Measurements from ENCODE around the gene KLRF1. TPM values are rescaled to one million over a fixed set of nuclear protein-coding genes. Genes with fewer than 3 reads are reported as not detected.
"Not testable (repeated sequence)": the region's sequence is repeated elsewhere in the genome, so short reads cannot be mapped to it uniquely, and the experiment has no call there.

Gene KLRF1
- total RNA-seq, 2 experiments from 2014 or later, result 0.38 to 0.48 TPM

DNA sequence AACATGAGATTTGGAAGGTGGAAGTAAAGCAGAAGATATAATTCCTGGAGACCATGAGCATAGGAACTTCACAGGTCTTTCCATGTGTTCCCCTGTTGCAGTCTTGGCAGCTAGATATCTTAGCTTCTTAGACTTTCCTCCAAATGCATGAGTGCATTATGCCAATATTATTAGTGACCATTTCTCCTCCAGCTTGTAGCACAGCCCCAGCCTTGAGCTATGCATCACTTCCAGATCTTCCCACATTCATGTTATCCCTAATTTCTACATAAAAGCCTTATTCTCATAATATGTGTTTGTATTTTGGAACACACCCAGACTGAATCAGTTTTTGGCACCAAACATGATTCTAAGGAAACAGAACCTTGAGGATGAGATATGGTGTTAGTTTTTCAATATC, 30.9 kb downstream of the KLRF1 start:
- H3K27me3 Mint-ChIP-seq, result no peaks in the 10 kb centered on the region
- ChIA-PET POLR2A (interaction anchor here (1.2 kb wide), 1 partner anchor 11 kb away, joined by 7 read pairs; the partner anchor contains the start of gene CLEC2B), CTCF (no interaction called here)
- peaks cover 7% of the 10 kb centered on the region for H3K9me3 Mint-ChIP-seq
- no peak overlapping the region for H3K4me3 Mint-ChIP-seq
- H3K4me1 Mint-ChIP-seq, result peaks cover 12% of the 10 kb centered on the region
- H3K36me3 Mint-ChIP-seq (ENCODE audit: low read depth), result peaks cover 69% of the 10 kb centered on the region
- H3K27ac Mint-ChIP-seq, result no peak overlapping the region
- DNase-seq, result no peak

- H3K27me3 Mint-ChIP-seq, result no peaks in the 10 kb centered on the region
- H3K4me3 Mint-ChIP-seq, result peak overlapping the region; percentile 93
- H3K4me1 Mint-ChIP-seq, result peaks cover 40% of the 10 kb centered on the region
- ChIA-PET POLR2A (interaction anchor here (1.0 to 6.6 kb wide), 8 partner anchors 14 to 215 kb away, joined by 3 to 298 read pairs (median 4); partner anchors contain the start of genes CD69 and CLEC2D), CTCF (interaction anchor here (0.7 to 1.7 kb wide), 8 partner anchors 22 to 105 kb away, joined by 3 to 4 read pairs (median 3); partner anchors contain the start of gene CD69)
- peak overlapping the region; percentile 77 for H3K27ac Mint-ChIP-seq
- H3K36me3 Mint-ChIP-seq (ENCODE audit: low read depth), result peaks cover 53% of the 10 kb centered on the region
- peaks cover 16% of the 10 kb centered on the region for H3K9me3 Mint-ChIP-seq
- no peak for DNase-seq
Observed at GRCh38 chr12:9864913-9865675, 37.8 kb downstream of the KLRF1 start.

DNA sequence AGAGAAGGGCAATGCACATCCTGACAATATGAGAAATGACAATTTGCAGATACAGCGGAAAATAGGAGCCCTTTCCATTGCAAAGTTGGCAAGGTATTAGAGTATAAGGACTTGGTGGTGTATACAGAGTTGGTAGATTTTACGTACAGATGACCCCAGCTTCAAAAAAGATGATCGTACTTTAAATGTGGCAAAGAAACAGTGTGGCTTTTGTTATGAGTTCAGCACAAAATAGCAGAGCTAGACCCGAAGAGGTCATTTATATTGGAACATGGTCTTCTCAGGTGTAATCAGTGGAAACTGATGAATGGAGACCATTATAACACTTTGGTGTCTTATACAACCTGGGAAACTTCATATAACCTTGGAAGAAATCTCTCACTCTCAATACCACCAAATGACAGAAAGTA, 39.6 kb downstream of the KLRF1 start:
- H3K36me3 Mint-ChIP-seq (ENCODE audit: low read depth), result peaks cover 44% of the 10 kb centered on the region
- no peaks in the 10 kb centered on the region for H3K27me3 Mint-ChIP-seq
- DNase-seq, result no peak
- ChIA-PET CTCF (interaction anchor here (0.7 to 4.1 kb wide), 5 partner anchors 53 to 124 kb away, joined by 3 to 34 read pairs (median 8); no protein-coding TSS in a partner anchor), POLR2A (interaction anchor here (0.9 to 6.6 kb wide), 21 partner anchors 11 to 252 kb away, joined by 3 to 298 read pairs (median 6); partner anchors contain the start of genes CD69, CLEC2D and CLECL1)
- peak overlapping the region; percentile 93 for H3K4me3 Mint-ChIP-seq
- peaks cover 16% of the 10 kb centered on the region for H3K9me3 Mint-ChIP-seq
- peak overlapping the region; percentile 92 for H3K27ac Mint-ChIP-seq
- peaks cover 39% of the 10 kb centered on the region for H3K4me1 Mint-ChIP-seq

DNA sequence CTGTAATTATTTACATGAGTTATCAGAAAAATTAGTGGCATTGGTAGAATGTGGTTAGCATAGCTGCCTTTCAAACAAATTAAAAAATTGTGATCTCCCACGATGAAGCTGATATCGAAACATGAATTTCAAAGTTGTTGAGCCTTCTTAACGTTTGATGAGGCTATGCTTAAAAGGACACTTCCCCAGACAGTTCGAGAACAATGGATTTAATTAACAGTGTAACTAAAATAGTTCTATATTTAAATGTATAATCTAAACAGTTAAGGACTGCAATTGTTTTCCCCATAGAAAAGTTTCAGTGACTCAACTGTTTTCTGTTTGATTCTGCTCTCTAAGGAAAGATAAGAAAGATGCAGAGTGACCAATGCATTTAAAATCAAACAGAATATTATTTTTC, 40.2 kb downstream of the KLRF1 start:
- POLR2A ChIA-PET, result interaction anchor here (0.9 to 6.6 kb wide), 20 partner anchors 12 to 252 kb away, joined by 3 to 298 read pairs (median 8); partner anchors contain the start of genes CD69, CLEC2D and CLECL1
- peaks cover 38% of the 10 kb centered on the region for H3K4me1 Mint-ChIP-seq
- peaks cover 14% of the 10 kb centered on the region for H3K9me3 Mint-ChIP-seq
- peak overlapping the region; percentile 93 for H3K4me3 Mint-ChIP-seq
- H3K27me3 Mint-ChIP-seq, result no peaks in the 10 kb centered on the region
- H3K36me3 Mint-ChIP-seq (ENCODE audit: low read depth), result peaks cover 42% of the 10 kb centered on the region
- CTCF ChIA-PET, result interaction anchor here (0.6 to 4.1 kb wide), 5 partner anchors 54 to 1210 kb away, joined by 3 to 34 read pairs (median 8); no protein-coding TSS in a partner anchor
- peak overlapping the region; percentile 73 for H3K27ac Mint-ChIP-seq
- no peak for DNase-seq

DNA sequence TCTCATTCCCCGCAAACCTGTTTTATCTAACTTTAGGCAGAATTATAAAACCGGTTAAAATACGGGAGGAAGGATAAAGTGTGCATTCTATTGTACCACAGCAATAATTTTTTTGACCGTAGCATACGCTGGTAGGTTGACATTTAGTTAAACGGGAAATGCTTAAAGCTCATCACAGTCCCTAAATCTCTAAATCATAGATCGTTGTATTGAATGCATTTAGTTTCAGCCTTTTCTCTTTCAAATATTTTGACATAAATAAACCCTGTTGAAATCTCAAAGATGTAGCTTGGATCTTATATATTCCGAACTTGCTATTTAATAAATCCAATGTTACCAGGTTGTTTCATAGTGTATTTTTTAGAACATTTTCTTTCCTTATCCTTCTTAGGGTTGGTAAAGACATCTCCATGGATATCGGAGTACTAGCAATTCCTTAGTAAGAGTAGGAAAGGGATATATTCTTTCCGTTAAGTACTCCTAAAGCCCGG, 41.1 kb downstream of the KLRF1 start:
- peak overlapping the region; percentile 85 for H3K4me3 Mint-ChIP-seq
- ChIA-PET CTCF (interaction anchor here (0.6 to 4.1 kb wide), 8 partner anchors 39 to 1211 kb away, joined by 3 to 34 read pairs (median 6); no protein-coding TSS in a partner anchor), POLR2A (interaction anchor here (0.6 to 6.6 kb wide), 15 partner anchors 10 to 419 kb away, joined by 3 to 298 read pairs (median 15); partner anchors contain the start of genes CD69 and CLEC2D)
- peaks cover 7% of the 10 kb centered on the region for H3K9me3 Mint-ChIP-seq
- H3K4me1 Mint-ChIP-seq, result peaks cover 30% of the 10 kb centered on the region
- DNase-seq, result no peak
- peak overlapping the region; percentile 92 for H3K27ac Mint-ChIP-seq
- no peaks in the 10 kb centered on the region for H3K27me3 Mint-ChIP-seq
- H3K36me3 Mint-ChIP-seq (ENCODE audit: low read depth), result peaks cover 33% of the 10 kb centered on the region

DNA sequence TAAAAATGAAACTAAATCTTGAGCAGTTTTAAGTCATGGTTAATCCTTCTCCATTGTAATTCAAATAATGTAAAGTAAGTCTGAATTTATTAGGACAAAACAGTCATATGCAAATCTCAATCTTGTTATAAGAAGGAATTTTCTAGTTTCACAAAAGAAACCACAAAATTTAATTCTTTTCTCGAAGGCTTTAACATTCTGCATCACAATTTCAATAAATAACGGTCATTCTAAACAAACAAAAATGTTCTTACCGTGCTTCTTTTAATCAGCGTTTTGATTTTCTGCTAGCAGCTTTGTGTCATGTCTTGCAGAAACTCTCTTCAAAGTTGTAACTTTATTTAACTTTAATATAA, 41.6 kb downstream of the KLRF1 start:
- H3K4me3 Mint-ChIP-seq, result peak overlapping the region; percentile 85
- peaks cover 28% of the 10 kb centered on the region for H3K36me3 Mint-ChIP-seq (ENCODE audit: low read depth)
- peak overlapping the region; percentile 92 for H3K27ac Mint-ChIP-seq

GRCh38 chr12:9869307-9870161, 42.3 kb downstream of the KLRF1 start, which contains the start of gene CLEC2B:
Gene CLEC2B (minus strand): TSS chr12:9869354.
- H3K4me3 Mint-ChIP-seq, result peak within 1 kb of the TSS; percentile 85
- no peaks in the 10 kb centered on the region for H3K27me3 Mint-ChIP-seq
- no peaks in the 10 kb centered on the region for H3K9me3 Mint-ChIP-seq
- ChIA-PET CTCF (interaction anchor here (1.0 to 4.1 kb wide), 5 partner anchors 37 to 127 kb away, joined by 3 to 34 read pairs (median 9); no protein-coding TSS in a partner anchor), POLR2A (interaction anchor here (0.6 to 6.6 kb wide), 19 partner anchors 12 to 339 kb away, joined by 3 to 298 read pairs (median 7); partner anchors contain the start of genes CD69, CLEC12B and CLEC2D)
- peaks cover 22% of the 10 kb centered on the region for H3K36me3 Mint-ChIP-seq (ENCODE audit: low read depth)
- no peak for DNase-seq
- peaks cover 19% of the 10 kb centered on the region for H3K4me1 Mint-ChIP-seq
- peak within 1 kb of the TSS; percentile 92 for H3K27ac Mint-ChIP-seq

More for the DNA sequence above, 41.6 kb downstream of the KLRF1 start:
- Mint-ChIP-seq H3K4me1 (peaks cover 24% of the 10 kb centered on the region), H3K9me3 (peaks cover 3% of the 10 kb centered on the region), H3K27me3 (no peaks in the 10 kb centered on the region)
- ChIA-PET POLR2A (interaction anchor here (0.6 to 6.6 kb wide), 20 partner anchors 11 to 340 kb away, joined by 3 to 298 read pairs (median 7); partner anchors contain the start of genes CD69, CLEC12B and CLEC2D), CTCF (interaction anchor here (0.8 to 4.1 kb wide), 5 partner anchors 38 to 126 kb away, joined by 3 to 34 read pairs (median 9); no protein-coding TSS in a partner anchor)
- no peak for DNase-seq

DNA sequence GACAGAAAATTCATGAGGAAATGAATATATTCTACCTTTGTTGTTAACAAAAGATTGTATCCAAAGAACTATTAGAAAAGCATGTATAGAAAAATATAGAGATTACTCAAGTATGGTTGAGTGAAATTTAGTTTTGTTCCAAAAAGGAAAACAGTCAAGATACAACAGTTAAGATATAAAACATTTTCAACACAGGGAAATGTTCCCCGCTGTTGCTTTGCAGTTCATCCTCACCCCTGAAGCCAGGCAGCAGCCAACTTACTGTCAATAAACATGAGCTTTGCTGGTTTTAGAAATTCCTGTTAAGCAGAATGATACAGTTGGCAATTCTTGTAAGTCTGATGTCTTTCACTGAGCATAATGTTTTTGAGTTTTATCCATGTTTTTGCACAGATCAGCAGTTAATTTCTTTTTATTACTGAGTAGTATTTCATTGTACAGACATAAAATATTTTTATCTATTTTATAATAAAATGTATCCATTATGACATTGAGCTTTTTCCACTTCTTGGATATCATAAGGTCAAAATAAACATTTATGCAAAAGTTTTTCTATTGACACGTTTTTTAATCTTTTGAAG, 43.1 kb downstream of the KLRF1 start:
- peak overlapping the region; percentile 85 for H3K4me3 Mint-ChIP-seq
- ChIA-PET CTCF (interaction anchor here (1.0 kb wide), 1 partner anchor 73 kb away, joined by 3 read pairs; no protein-coding TSS in a partner anchor), POLR2A (interaction anchor here (0.7 to 3.1 kb wide), 4 partner anchors 78 to 128 kb away, joined by 3 to 31 read pairs (median 4); partner anchors contain the start of gene CD69)
- peaks cover 14% of the 10 kb centered on the region for H3K36me3 Mint-ChIP-seq (ENCODE audit: low read depth)
- H3K9me3 Mint-ChIP-seq, result no peaks in the 10 kb centered on the region
- no peaks in the 10 kb centered on the region for H3K27me3 Mint-ChIP-seq
- H3K4me1 Mint-ChIP-seq, result peaks cover 13% of the 10 kb centered on the region
- DNase-seq, result no peak
- H3K27ac Mint-ChIP-seq, result peak overlapping the region; percentile 92

- ChIA-PET CTCF (interaction anchor here (0.6 to 2.4 kb wide), 4 partner anchors 35 to 130 kb away, joined by 3 to 7 read pairs (median 6); no protein-coding TSS in a partner anchor), POLR2A (interaction anchor here (0.8 to 1.2 kb wide), 3 partner anchors 21 to 121 kb away, joined by 3 read pairs; no protein-coding TSS in a partner anchor)
- Mint-ChIP-seq H3K9me3 (no peaks in the 10 kb centered on the region), H3K4me3 (no peak overlapping the region), H3K4me1 (peaks cover 9% of the 10 kb centered on the region), H3K27me3 (no peaks in the 10 kb centered on the region), H3K27ac (no peak overlapping the region), H3K36me3 (ENCODE audit: low read depth) (peaks cover 5% of the 10 kb centered on the region)
- DNase-seq, result no peak
Observed at GRCh38 chr12:9872162-9872561, 44.9 kb downstream of the KLRF1 start.

DNA sequence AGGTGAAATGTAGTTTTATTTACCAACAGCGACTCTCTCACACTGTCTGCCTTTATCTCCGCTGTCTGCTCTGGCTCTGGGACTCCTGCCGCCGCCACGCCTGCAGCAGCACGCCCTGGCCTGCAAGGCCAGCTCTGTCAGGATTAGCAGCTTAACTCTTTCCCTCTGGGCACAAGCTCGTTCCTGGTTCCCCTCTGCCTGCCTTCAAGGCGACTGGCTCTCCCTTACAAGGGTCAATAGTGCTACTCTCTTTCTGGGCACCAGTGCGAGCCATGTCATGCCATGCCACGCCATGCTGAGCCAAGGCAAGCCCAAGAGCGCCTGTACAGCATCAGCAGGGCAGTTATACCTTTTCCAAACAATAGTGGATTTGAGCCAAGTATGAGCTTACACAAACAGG, 45.5 kb downstream of the KLRF1 start:
- Mint-ChIP-seq H3K27me3 (no peaks in the 10 kb centered on the region), H3K36me3 (ENCODE audit: low read depth) (no peaks in the 10 kb centered on the region), H3K4me1 (peaks cover 9% of the 10 kb centered on the region), H3K27ac (no peak overlapping the region), H3K4me3 (no peak overlapping the region), H3K9me3 (no peaks in the 10 kb centered on the region)
- no peak for DNase-seq
- CTCF ChIA-PET, result interaction anchor here (1.2 to 2.4 kb wide), 3 partner anchors 34 to 130 kb away, joined by 3 to 7 read pairs (median 6); no protein-coding TSS in a partner anchor
- POLR2A ChIA-PET, result interaction anchor here (0.8 to 1.2 kb wide), 2 partner anchors 21 to 114 kb away, joined by 3 read pairs; no protein-coding TSS in a partner anchor

- H3K9me3 Mint-ChIP-seq; H3K4me3 Mint-ChIP-seq; H3K36me3 Mint-ChIP-seq (ENCODE audit: low read depth); H3K27me3 Mint-ChIP-seq; CTCF ChIA-PET; H3K27ac Mint-ChIP-seq; DNase-seq; POLR2A ChIA-PET: not testable (repeated sequence)
- H3K4me1 Mint-ChIP-seq, result peaks cover 10% of the 10 kb centered on the region
Observed at GRCh38 chr12:9876120-9876519, 48.8 kb downstream of the KLRF1 start.
